ENCODE results near the gene GALK2. TPM values are rescaled to one million over a fixed set of nuclear protein-coding genes. Genes with fewer than 3 reads are reported as not detected.

Gene GALK2
- total RNA-seq, 1 experiment from 2014 or later = 13.7 TPM

DNA sequence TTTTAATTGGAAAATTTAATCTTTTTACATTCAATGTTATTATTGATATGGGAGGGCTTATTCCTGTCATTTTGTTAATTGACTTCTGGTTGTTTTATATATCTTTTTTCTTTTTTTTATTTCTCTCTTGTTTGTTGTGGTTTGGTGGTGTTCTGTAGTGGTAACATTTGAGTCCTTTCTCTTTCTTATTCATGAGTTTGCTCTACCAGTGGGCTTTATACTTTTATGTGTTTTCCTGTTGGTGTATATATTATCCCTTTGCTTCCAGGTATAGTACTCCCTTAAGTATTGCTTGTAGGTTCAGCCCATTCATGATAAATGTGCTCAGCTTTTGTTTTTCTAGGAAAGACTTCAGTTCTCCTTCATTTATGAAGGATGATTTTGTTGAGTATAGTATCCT lies 57.6 kb downstream of the GALK2 start:
- DNase-seq = no peak
- Histone ChIP-seq H4K5ac (ENCODE audit: insufficient read length, low read depth, low read length) (no peak overlapping the region), H3K4me2 (ENCODE audit: insufficient read depth, insufficient read length, low read length) (no peak overlapping the region), H2BK15ac (ENCODE audit: low read depth, low read length) (no peak overlapping the region), H3K18ac (ENCODE audit: insufficient read length, low read depth, low read length) (no peak overlapping the region), H3T11ph (ENCODE audit: low read length) (no peak overlapping the region), H3K23ac (ENCODE audit: insufficient read length, low read depth, low read length) (no peak overlapping the region), H3K4me1 (ENCODE audit: insufficient read depth, low read length) (peaks cover 4% of the 10 kb centered on the region; the same call in 1 of the 2 replicates), H3K79me1 (ENCODE audit: insufficient read depth, low read depth, low read length, poor library complexity, severe bottlenecking) (no peaks in the 10 kb centered on the region), H4K8ac (replicated peaks; ENCODE audit: insufficient read length, low read depth, low read length) (no peak overlapping the region), H3K27me3 (ENCODE audit: insufficient read depth, low read length) (no peaks in the 10 kb centered on the region), H3K27ac (ENCODE audit: insufficient read length, low read depth, low read length) (no peak overlapping the region), H4K20me1 (ENCODE audit: control insufficient read depth, insufficient read depth, insufficient read length) (no peaks in the 10 kb centered on the region), H2BK5ac (ENCODE audit: insufficient read length, low read length) (no peak overlapping the region), H2BK120ac (ENCODE audit: low read depth, low read length, poor library complexity, severe bottlenecking) (no peak overlapping the region), H3K9me3 (ENCODE audit: control insufficient read depth, low read depth, low read length) (no peaks in the 10 kb centered on the region), H3K4ac (ENCODE audit: low read depth, low read length) (no peak overlapping the region), H2AFZ (ENCODE audit: low read length) (no peak overlapping the region), H3K23me2 (ENCODE audit: insufficient read length, low read depth, low read length, poor library complexity, severe bottlenecking) (no peaks in the 10 kb centered on the region), H2BK12ac (ENCODE audit: insufficient read length, low read depth, low read length) (no peak overlapping the region), H3K56ac (ENCODE audit: insufficient read length, low read depth, low read length) (no peak overlapping the region), H2BK20ac (ENCODE audit: low read depth, low read length, poor library complexity, severe bottlenecking) (no peak overlapping the region), H3K79me2 (ENCODE audit: insufficient read depth, low read length) (no peaks in the 10 kb centered on the region; the same call in 1 of the 2 replicates), H2AK5ac (ENCODE audit: insufficient read length, low read length) (no peak overlapping the region), H4K91ac (ENCODE audit: insufficient read length, low read depth, low read length) (no peak overlapping the region), H3K9ac (ENCODE audit: extremely low read depth, insufficient read length, low read length) (no peak overlapping the region), H3K14ac (ENCODE audit: insufficient read depth, low read length) (no peak overlapping the region)
- Mint-ChIP-seq H3K4me3 (no peak overlapping the region), H3K36me3 (ENCODE audit: insufficient read depth in 1 of 3, low read depth in 3 of 3) (peaks cover 2 to 15% (median 13%) of the 10 kb centered on the region in 3 experiments; a peak in 5 of 7 replicates), H3K4me1 (peaks cover 38 to 43% of the 10 kb centered on the region in 2 experiments), H3K27ac (no peak overlapping the region), H3K9me3 (peaks cover 4 to 16% of the 10 kb centered on the region in 2 experiments; a peak in 3 of 5 replicates), H3K27me3 (ENCODE audit: low read depth) (no peaks in the 10 kb centered on the region)
- no peak for TF ChIP-seq CTCF (conservative IDR thresholded peaks at IDR 0.05)
